ENCODE measurements around the gene MED13L.

MED13L gene

GRCh38 chr12:116161588-116161987, 115.9 kb downstream of the MED13L start:
- Histone ChIP-seq H3K36me3 (ENCODE audit: low read depth) (no peaks in the 10 kb centered on the region; the same call in 1 of the 2 replicates), H3K27ac (ENCODE audit: poor library complexity, severe bottlenecking) (no peak overlapping the region), H3K4me3 (ENCODE audit: severe bottlenecking) (no peak overlapping the region), H3K4me1 (ENCODE audit: insufficient read depth, poor library complexity, severe bottlenecking) (peaks cover 30% of the 10 kb centered on the region), H3K9me3 (ENCODE audit: severe bottlenecking) (no peaks in the 10 kb centered on the region), H3K27me3 (ENCODE audit: insufficient read depth, poor library complexity, severe bottlenecking) (no peaks in the 10 kb centered on the region)
- no peak for TF ChIP-seq CTCF (IDR thresholded peaks at IDR 0.05; ENCODE audit: poor library complexity, severe bottlenecking)
- no peak for ATAC-seq (ENCODE audit: low read depth)
- no peak for DNase-seq (ENCODE audit: low spot score)

- no peak for TF ChIP-seq CTCF (IDR thresholded peaks at IDR 0.05; ENCODE audit: poor library complexity, severe bottlenecking)
- no peaks in the 10 kb centered on the region; the same call in 1 of the 2 replicates for H3K36me3 ChIP-seq (ENCODE audit: low read depth)
- H3K4me1 ChIP-seq (ENCODE audit: insufficient read depth, poor library complexity, severe bottlenecking), result peaks cover 30% of the 10 kb centered on the region
- no peak for DNase-seq (ENCODE audit: low spot score)
- H3K4me3 ChIP-seq (ENCODE audit: severe bottlenecking), result no peak overlapping the region
- no peak for ATAC-seq (ENCODE audit: low read depth)
- no peak overlapping the region for H3K27ac ChIP-seq (ENCODE audit: poor library complexity, severe bottlenecking)
- H3K9me3 ChIP-seq (ENCODE audit: severe bottlenecking), result no peaks in the 10 kb centered on the region
- H3K27me3 ChIP-seq (ENCODE audit: insufficient read depth, poor library complexity, severe bottlenecking), result no peaks in the 10 kb centered on the region
These were observed 116.5 kb downstream of the MED13L start for GRCh38 chr12:116160883-116161458.

- DNase-seq (ENCODE audit: low spot score), result no peak
- H3K4me3 ChIP-seq (ENCODE audit: severe bottlenecking), result no peak overlapping the region
- peaks cover 30% of the 10 kb centered on the region for H3K4me1 ChIP-seq (ENCODE audit: insufficient read depth, poor library complexity, severe bottlenecking)
- no peaks in the 10 kb centered on the region; the same call in 1 of the 2 replicates for H3K36me3 ChIP-seq (ENCODE audit: low read depth)
- no peaks in the 10 kb centered on the region for H3K9me3 ChIP-seq (ENCODE audit: severe bottlenecking)
- no peak overlapping the region for H3K27ac ChIP-seq (ENCODE audit: poor library complexity, severe bottlenecking)
- ATAC-seq (ENCODE audit: low read depth), result peak; percentile 74
- no peaks in the 10 kb centered on the region for H3K27me3 ChIP-seq (ENCODE audit: insufficient read depth, poor library complexity, severe bottlenecking)
- no peak for TF ChIP-seq CTCF (IDR thresholded peaks at IDR 0.05; ENCODE audit: poor library complexity, severe bottlenecking)
These were observed 117.3 kb downstream of the MED13L start for GRCh38 chr12:116160231-116160630.

- H3K9me3 ChIP-seq (ENCODE audit: severe bottlenecking), result no peaks in the 10 kb centered on the region
- H3K4me1 ChIP-seq (ENCODE audit: insufficient read depth, poor library complexity, severe bottlenecking), result peaks cover 28% of the 10 kb centered on the region
- no peak for ATAC-seq (ENCODE audit: low read depth)
- no peaks in the 10 kb centered on the region for H3K27me3 ChIP-seq (ENCODE audit: insufficient read depth, poor library complexity, severe bottlenecking)
- H3K4me3 ChIP-seq (ENCODE audit: severe bottlenecking), result no peak overlapping the region
- no peak for DNase-seq (ENCODE audit: low spot score)
- TF ChIP-seq CTCF (IDR thresholded peaks at IDR 0.05; ENCODE audit: poor library complexity, severe bottlenecking), result no peak
- no peak overlapping the region for H3K27ac ChIP-seq (ENCODE audit: poor library complexity, severe bottlenecking)
- H3K36me3 ChIP-seq (ENCODE audit: low read depth), result no peaks in the 10 kb centered on the region; the same call in 1 of the 2 replicates
These were observed 117.8 kb downstream of the MED13L start for GRCh38 chr12:116159593-116160200.

- TF ChIP-seq CTCF (IDR thresholded peaks at IDR 0.05; ENCODE audit: poor library complexity, severe bottlenecking), result no peak
- H3K4me3 ChIP-seq (ENCODE audit: severe bottlenecking), result no peak overlapping the region
- no peaks in the 10 kb centered on the region for H3K27me3 ChIP-seq (ENCODE audit: insufficient read depth, poor library complexity, severe bottlenecking)
- peaks cover 23% of the 10 kb centered on the region for H3K4me1 ChIP-seq (ENCODE audit: insufficient read depth, poor library complexity, severe bottlenecking)
- ATAC-seq (ENCODE audit: low read depth) (no peak), DNase-seq (ENCODE audit: low spot score) (no peak)
- no peak overlapping the region for H3K27ac ChIP-seq (ENCODE audit: poor library complexity, severe bottlenecking)
- no peaks in the 10 kb centered on the region for H3K9me3 ChIP-seq (ENCODE audit: severe bottlenecking)
- no peaks in the 10 kb centered on the region; the same call in 1 of the 2 replicates for H3K36me3 ChIP-seq (ENCODE audit: low read depth)
These were observed 118.3 kb downstream of the MED13L start for GRCh38 chr12:116159175-116159574.
